HCT116 (cell line): ENCODE results near the gene KRTAP10-10. TPM values are rescaled to one million over a fixed set of nuclear protein-coding genes. Genes with fewer than 3 reads are reported as not detected.

Experiments
- ATAC-seq: fragments of 200-7000 bp; cut with Tn5 transposase; 2 replicates; pipeline ENCODE4 v1.9.1; 2020; ENCODE audit warnings: mild to moderate bottlenecking, moderate library complexity
- BruUV-seq: library from RNA; stranded (reverse); fragments of 400-500 nt; replicated peaks from 2 replicates; lab custom pipeline; 2021; lab: Mats Ljungman, UMichigan
- CTCF ChIA-PET: fragments of 300-600 bp; sonication (Branson Sonifier 250); formaldehyde crosslinking; loops from one replicate; lab custom pipeline; 2021; ENCODE audit warnings: antibody characterized with exemption; lab: Charles Lee
- POLR2A ChIA-PET: fragments of 300-600, 350-600 bp; sonication (Branson Sonifier 250); formaldehyde crosslinking; loops from one replicate; lab custom pipeline; 2021; ENCODE audit warnings: antibody characterized with exemption; lab: Charles Lee
- RAD21 ChIA-PET, 2 experiments: fragments of 300-600 bp; sonication (Branson Sonifier 250); formaldehyde crosslinking; loops; one replicate each; lab custom pipeline; 2023; ENCODE audit warnings: low total read pairs in 2 of 2; ENCODE audit not compliant: uncharacterized antibody in 2 of 2, unreplicated experiment in 2 of 2, low non-redundant PET in 1 of 2; lab: Charles Lee
- DNase-seq: peaks from one replicate; pipeline ENCODE4 v3.0.0-alpha.2; 2010; ENCODE audit warnings: low read depth, low spot score
- H2AFZ ChIP-seq: fragments of 200-600 bp; shearing (Covaris generic), sonication (generic); 2 replicates; pipeline ENCODE4 v1.6.1; 2017; ENCODE audit warnings: low read depth, mixed run types, mixed read lengths, antibody characterized with exemption, low read length; ENCODE audit not compliant: poor library complexity, severe bottlenecking
- H3K27ac ChIP-seq: 2 replicates; pipeline ENCODE4 v1.5.1; 2012; ENCODE audit warnings: low read depth, low read length
- H3K27me3 ChIP-seq: fragments of 200-600 bp; sonication (generic); 2 replicates; pipeline ENCODE4 v1.6.1; 2016; ENCODE audit warnings: mixed run types, low read length, mixed read lengths; ENCODE audit not compliant: insufficient read depth
- H3K36me3 ChIP-seq, 2 experiments: fragments of 200-500 bp in 1 of 2; fragments of 200-600 bp in 1 of 2; sonication (Bioruptor generic) in 1 of 2; sonication (generic) in 1 of 2; 2 replicates each; pipeline versions ENCODE4 v1.5.1 to v1.6.1; 2014 to 2016; ENCODE audit warnings: low read length in 2 of 2, inconsistent platforms in 1 of 2, mixed read lengths in 1 of 2, mixed run types in 1 of 2; ENCODE audit not compliant: insufficient read depth in 2 of 2, control insufficient read depth in 1 of 2
- H3K4me1 ChIP-seq, 2 experiments: fragments of 200-600 bp in 1 of 2; sonication (generic) in 1 of 2; 2 replicates each; pipeline versions ENCODE4 v1.5.1 to v1.6.1; 2012 to 2017; ENCODE audit warnings: low read length in 2 of 2, inconsistent platforms in 1 of 2, mild to moderate bottlenecking in 1 of 2, mixed read lengths in 1 of 2, mixed run types in 1 of 2, moderate library complexity in 1 of 2; ENCODE audit not compliant: insufficient read depth in 2 of 2, control insufficient read depth in 1 of 2
- H3K4me2 ChIP-seq: fragments of 200-600 bp; sonication (generic); 2 replicates; pipeline ENCODE4 v1.6.1; 2017; ENCODE audit warnings: mixed run types, low read length, mixed read lengths
- H3K4me3 ChIP-seq, 2 experiments: fragments of 200-600 bp in 1 of 2; sonication (generic) in 1 of 2; replicated peaks in 1 of 2; 2 replicates each; pipeline ENCODE4 v1.5.1; 2011 to 2016; ENCODE audit warnings: low read length in 2 of 2, control low read depth in 1 of 2, low read depth in 1 of 2, mild to moderate bottlenecking in 1 of 2, mixed read lengths in 1 of 2, mixed run types in 1 of 2
- H3K79me2 ChIP-seq: fragments of 200-600 bp; sonication (generic); 2 replicates; pipeline ENCODE4 v1.6.1; 2017; ENCODE audit warnings: mild to moderate bottlenecking, mixed run types, low read length, moderate library complexity, mixed read lengths; ENCODE audit not compliant: insufficient read depth
- H3K9ac ChIP-seq: fragments of 200-600 bp; sonication (generic); 2 replicates; pipeline ENCODE4 v1.6.1; 2016; ENCODE audit warnings: low read length, mixed read lengths
- H3K9me2 ChIP-seq: fragments of 200-600 bp; sonication (generic), shearing (Covaris generic); 2 replicates; pipeline ENCODE4 v1.6.1; 2017; ENCODE audit warnings: mixed run types, mild to moderate bottlenecking, moderate library complexity; ENCODE audit not compliant: insufficient read depth
- H3K9me3 ChIP-seq, 2 experiments: fragments of 200-500 bp in 1 of 2; fragments of 200-600 bp in 1 of 2; sonication (Bioruptor generic) in 1 of 2; sonication (generic) in 1 of 2; 2 replicates each; pipeline ENCODE4 v1.6.1; 2014 to 2017; ENCODE audit warnings: low read length in 2 of 2, mixed read lengths in 2 of 2, inconsistent platforms in 1 of 2, low read depth in 1 of 2, mild to moderate bottlenecking in 1 of 2, mixed run types in 1 of 2, moderate library complexity in 1 of 2; ENCODE audit not compliant: control insufficient read depth in 1 of 2, insufficient read depth in 1 of 2
- H4K20me1 ChIP-seq: fragments of 200-600 bp; sonication (generic), shearing (Covaris generic); 2 replicates; pipeline ENCODE4 v1.6.1; 2017; ENCODE audit warnings: mixed run types, mild to moderate bottlenecking, moderate library complexity; ENCODE audit not compliant: insufficient read depth
- CBX3 ChIP-seq: IDR thresholded peaks from 2 replicates; pipeline ENCODE4 v1.6.1; 2012; ENCODE audit warnings: low read depth
- CTCF ChIP-seq, 3 experiments: fragments of 200-600 bp in 1 of 3; sonication (generic) in 1 of 3; IDR thresholded peaks in 2 of 3; conservative IDR thresholded peaks in 1 of 3; 2 replicates each; pipeline ENCODE4 v1.5.1; 2012 to 2017; ENCODE audit warnings: low read depth in 2 of 3, low read length in 2 of 3, antibody characterized with exemption in 1 of 3, borderline replicate concordance in 1 of 3, control low read depth in 1 of 3, mild to moderate bottlenecking in 1 of 3, mixed read lengths in 1 of 3, mixed run types in 1 of 3, moderate library complexity in 1 of 3; ENCODE audit not compliant: insufficient read depth in 1 of 3
- EZH2 ChIP-seq: fragments of 200-600 bp; sonication (generic); IDR thresholded peaks from 2 replicates; pipeline ENCODE4 v1.6.1; 2017; ENCODE audit warnings: antibody characterized with exemption, mixed run types
- EZH2phosphoT487 ChIP-seq: fragments of 200-600 bp; IDR thresholded peaks from 2 replicates; pipeline ENCODE4 v1.6.1; 2018; ENCODE audit warnings: antibody characterized with exemption, borderline replicate concordance
- JUND ChIP-seq: IDR thresholded peaks from 2 replicates; pipeline ENCODE4 v1.6.1; 2012
- POLR2AphosphoS5 ChIP-seq: IDR thresholded peaks from 2 replicates; pipeline ENCODE4 v1.6.1; 2011; ENCODE audit warnings: mild to moderate bottlenecking, low read depth, low read length, moderate library complexity
- REST ChIP-seq: IDR thresholded peaks from 2 replicates; pipeline ENCODE4 v1.6.1; 2012; ENCODE audit warnings: low read depth
- SP1 ChIP-seq: IDR thresholded peaks from 2 replicates; pipeline ENCODE4 v1.6.1; 2012; ENCODE audit warnings: low read depth
- YY1 ChIP-seq: IDR thresholded peaks from 2 replicates; pipeline ENCODE4 v1.6.1; 2011; ENCODE audit warnings: low read length, low read depth, moderate library complexity, mild to moderate bottlenecking; ENCODE audit not compliant: insufficient replicate concordance; ENCODE audit errors: extremely low read depth
- intact Hi-C: fragments of 100-400 bp; cut with micrococcal nuclease; formaldehyde crosslinking; loops from 2 replicates; pipeline ENCODE4 v1.10.0; 2022
- total RNA-seq: library from RNA; stranded (reverse); gene quantifications from one replicate; pipeline ENCODE4 v1.2.1, GENCODE V29; 2021; ENCODE audit not compliant: unreplicated experiment

The KRTAP10-10 gene
- total RNA-seq, 1 experiment from 2014 or later, result not detected

GRCh38 chr21:44664691-44665090 lies 27.5 kb downstream of the KRTAP10-10 start (continued):
- TF ChIP-seq SP1 (no peak), REST (no peak), POLR2AphosphoS5 (no peak), CTCF (IDR thresholded peaks at IDR 0.05 in 2 of 3, conservative IDR thresholded peaks at IDR 0.05 in 1 of 3; ENCODE audit: borderline replicate concordance in 1 of 3, insufficient read depth in 1 of 3, low read depth in 2 of 3, low read length in 2 of 3) (no peak)

- Histone ChIP-seq H3K4me3 (no peak within 1 kb of the TSS), H3K27me3 (0 out of 2 replicates have a peak, but pooled peaks cover 5% of the 10 kb centered on the region), H2AFZ (no peak within 1 kb of the TSS), H3K9me2 (no peaks in the 10 kb centered on the region), H3K79me2 (no peaks in the 10 kb centered on the region), H3K4me2 (no peak within 1 kb of the TSS), H4K20me1 (no peaks in the 10 kb centered on the region), H3K9ac (no peak within 1 kb of the TSS), H3K36me3 (no peaks in the 10 kb centered on the region; a peak in 1 of 4 replicates), H3K9me3 (no peaks in the 10 kb centered on the region), H3K4me1 (no peaks in the 10 kb centered on the region), H3K27ac (no peak within 1 kb of the TSS)
- ATAC-seq (no peak; the same call in 1 of the 2 replicates), DNase-seq (no peak)
- no TSS peak for BruUV-seq
- intact Hi-C loops, result no loop called here
- RAD21 ChIA-PET, result no interaction called here
- CTCF ChIA-PET, result no interaction called here
- POLR2A ChIA-PET, result no interaction called here
- TF ChIP-seq CBX3 (no peak), SP1 (no peak), EZH2 (no peak), REST (no peak), JUND (no peak), EZH2phosphoT487 (no peak), YY1 (no peak), CTCF (IDR thresholded peaks at IDR 0.05 in 2 of 3, conservative IDR thresholded peaks at IDR 0.05 in 1 of 3; ENCODE audit: borderline replicate concordance in 1 of 3, insufficient read depth in 1 of 3, low read depth in 2 of 3, low read length in 2 of 3) (no peak), POLR2AphosphoS5 (no peak)
These were observed 29.5 kb downstream of the KRTAP10-10 start, which contains the start of gene KRTAP12-2 for GRCh38 chr21:44666401-44667320. TSS of gene KRTAP12-2 (minus strand) at chr21:44666927. CDS start at chr21:44666886, 41 bp downstream.
